Osteocyte (in vitro differentiated cells): ENCODE data around the gene ACSL3. TPM values are rescaled to one million over a fixed set of nuclear protein-coding genes. Genes with fewer than 3 reads are reported as not detected.
"Not testable (repeated sequence)": the region's sequence is repeated elsewhere in the genome, so short reads cannot be mapped to it uniquely, and the experiment has no call there.

ENCODE experiments used
- DNase-seq: peaks from one replicate; pipeline ENCODE4 v3.0.0; 2021; ENCODE audit warnings: mixed read lengths; ENCODE audit not compliant: unreplicated experiment; ENCODE audit errors: extremely low spot score
- H3K27ac Mint-ChIP-seq: one replicate; pipeline ENCODE4 v1.8.0; 2021; ENCODE audit warnings: mild to moderate bottlenecking, mixed read lengths; ENCODE audit not compliant: unreplicated experiment
- H3K27me3 Mint-ChIP-seq: one replicate; pipeline ENCODE4 v1.8.0; 2021; ENCODE audit warnings: mixed read lengths; ENCODE audit not compliant: unreplicated experiment
- H3K36me3 Mint-ChIP-seq: one replicate; pipeline ENCODE4 v1.8.0; 2021; ENCODE audit warnings: mixed read lengths; ENCODE audit not compliant: unreplicated experiment
- H3K4me1 Mint-ChIP-seq: one replicate; pipeline ENCODE4 v1.8.0; 2021; ENCODE audit warnings: mixed read lengths; ENCODE audit not compliant: unreplicated experiment
- H3K4me3 Mint-ChIP-seq: one replicate; pipeline ENCODE4 v1.8.0; 2021; ENCODE audit warnings: mild to moderate bottlenecking, moderate library complexity, mixed read lengths; ENCODE audit not compliant: unreplicated experiment
- H3K9me3 Mint-ChIP-seq: one replicate; pipeline ENCODE4 v1.8.0; 2021; ENCODE audit warnings: mixed read lengths; ENCODE audit not compliant: unreplicated experiment
- CTCF ChIP-seq: fragments of 200-600 bp; sonication (generic); IDR thresholded peaks from 2 replicates; pipeline ENCODE4 v1.5.0; 2021; ENCODE audit warnings: antibody characterized with exemption, mild to moderate bottlenecking, moderate library complexity
- total RNA-seq: library from RNA; stranded (reverse); gene quantifications from 2 replicates; pipeline ENCODE4 v1.2.1, GENCODE V29; 2021

The ACSL3 gene
- total RNA-seq, 1 donor from 2014 or later, result 131 TPM

- Mint-ChIP-seq H3K9me3 (no peaks in the 10 kb centered on the region), H3K4me1 (peaks cover 55% of the 10 kb centered on the region), H3K27ac (peak overlapping the region; percentile 65), H3K36me3 (peaks cover 22% of the 10 kb centered on the region), H3K4me3 (no peak overlapping the region), H3K27me3 (no peaks in the 10 kb centered on the region)
- TF ChIP-seq CTCF, result peak; percentile 34
- no peak for DNase-seq
Observed at GRCh38 chr2:222916229-222917197, 55.7 kb downstream of the ACSL3 start.

- not testable (repeated sequence) for H3K4me3 Mint-ChIP-seq, DNase-seq, H3K27me3 Mint-ChIP-seq, H3K9me3 Mint-ChIP-seq
- H3K4me1 Mint-ChIP-seq, result peaks cover 48% of the 10 kb centered on the region
- peaks cover 26% of the 10 kb centered on the region for H3K36me3 Mint-ChIP-seq
- peak overlapping the region; percentile 65 for H3K27ac Mint-ChIP-seq
Observed at GRCh38 chr2:222917212-222917611, 56.4 kb downstream of the ACSL3 start.

- Mint-ChIP-seq H3K27me3 (no peaks in the 10 kb centered on the region), H3K4me1 (peaks cover 35% of the 10 kb centered on the region), H3K9me3 (no peaks in the 10 kb centered on the region), H3K36me3 (peaks cover 43% of the 10 kb centered on the region), H3K27ac (peak overlapping the region; percentile 73), H3K4me3 (peak overlapping the region; percentile 24)
- DNase-seq, result no peak
- TF ChIP-seq CTCF, result no peak
Observed at GRCh38 chr2:222919841-222920526, 59.1 kb downstream of the ACSL3 start.

GRCh38 chr2:222920657-222921186 lies 59.9 kb downstream of the ACSL3 start:
- Mint-ChIP-seq H3K27me3 (no peaks in the 10 kb centered on the region), H3K36me3 (peaks cover 48% of the 10 kb centered on the region), H3K9me3 (no peaks in the 10 kb centered on the region), H3K4me3 (no peak overlapping the region), H3K4me1 (peaks cover 34% of the 10 kb centered on the region), H3K27ac (peak overlapping the region; percentile 73)
- TF ChIP-seq CTCF, result no peak
- DNase-seq, result no peak

- H3K36me3 Mint-ChIP-seq, result peaks cover 54% of the 10 kb centered on the region
- DNase-seq, result no peak
- H3K4me3 Mint-ChIP-seq, result no peak overlapping the region
- no peaks in the 10 kb centered on the region for H3K9me3 Mint-ChIP-seq
- no peaks in the 10 kb centered on the region for H3K27me3 Mint-ChIP-seq
- peaks cover 25% of the 10 kb centered on the region for H3K4me1 Mint-ChIP-seq
- no peak for TF ChIP-seq CTCF
- no peak overlapping the region for H3K27ac Mint-ChIP-seq
Observed at GRCh38 chr2:222922019-222922800, 61.4 kb downstream of the ACSL3 start.
